ENCODE measurements around the gene MZT2A. TPM values are rescaled to one million over a fixed set of nuclear protein-coding genes. Genes with fewer than 3 reads are reported as not detected.
"Not testable (repeated sequence)": the region's sequence is repeated elsewhere in the genome, so short reads cannot be mapped to it uniquely, and the experiment has no call there.

The MZT2A gene
- total RNA-seq, 1 experiment from 2014 or later = 69.3 TPM

- H3K27ac ChIP-seq; H3K36me3 ChIP-seq; H3K27me3 ChIP-seq; H3K4me3 ChIP-seq; DNase-seq; H3K4me1 ChIP-seq; H3K9me3 ChIP-seq (replicated peaks): not testable (repeated sequence)
Measured at GRCh38 chr2:131454914-131455313, 37.3 kb downstream of the MZT2A start.

GRCh38 chr2:131451265-131451949 lies 40.8 kb downstream of the MZT2A start:
- H3K36me3 ChIP-seq; H3K27me3 ChIP-seq; H3K9me3 ChIP-seq (replicated peaks); H3K27ac ChIP-seq; DNase-seq; H3K4me3 ChIP-seq; H3K4me1 ChIP-seq: not testable (repeated sequence)

GRCh38 chr2:131447981-131448380 lies 44.2 kb downstream of the MZT2A start:
- not testable (repeated sequence) for H3K36me3 ChIP-seq; H3K4me1 ChIP-seq; H3K27me3 ChIP-seq; H3K9me3 ChIP-seq (replicated peaks); H3K4me3 ChIP-seq; DNase-seq; H3K27ac ChIP-seq

GRCh38 chr2:131445896-131446295 lies 46.3 kb downstream of the MZT2A start:
- H3K4me1 ChIP-seq = no peaks in the 10 kb centered on the region

GRCh38 chr2:131445515-131445797 lies 46.7 kb downstream of the MZT2A start:
- not testable (repeated sequence) for H3K27me3 ChIP-seq; H3K9me3 ChIP-seq (replicated peaks); DNase-seq; H3K36me3 ChIP-seq; H3K4me1 ChIP-seq; H3K4me3 ChIP-seq; H3K27ac ChIP-seq

More at GRCh38 chr2:131445896-131446295, 46.3 kb downstream of the MZT2A start:
- no peak overlapping the region for H3K4me3 ChIP-seq
- no peaks in the 10 kb centered on the region for H3K36me3 ChIP-seq
- no peak for DNase-seq
- H3K27me3 ChIP-seq = no peaks in the 10 kb centered on the region
- no peak overlapping the region for H3K27ac ChIP-seq
- no peaks in the 10 kb centered on the region for H3K9me3 ChIP-seq (replicated peaks)

GRCh38 chr2:131444736-131445514 lies 47.3 kb downstream of the MZT2A start:
- DNase-seq; H3K27ac ChIP-seq; H3K36me3 ChIP-seq; H3K27me3 ChIP-seq; H3K4me3 ChIP-seq; H3K4me1 ChIP-seq; H3K9me3 ChIP-seq (replicated peaks): not testable (repeated sequence)

GRCh38 chr2:131440742-131441468 lies 51.3 kb downstream of the MZT2A start:
- not testable (repeated sequence) for H3K27ac ChIP-seq

More at GRCh38 chr2:131440742-131441468, 51.3 kb downstream of the MZT2A start:
- H3K9me3 ChIP-seq (replicated peaks); H3K4me3 ChIP-seq; DNase-seq; H3K36me3 ChIP-seq; H3K4me1 ChIP-seq; H3K27me3 ChIP-seq: not testable (repeated sequence)

Other genes starting within 250 kb of the MZT2A start
- not detected in 2 replicates for gene RAB6D, start 128.2 kb downstream of the MZT2A start, total RNA-seq (2014; rRNA removed; shearing (Covaris generic))
- not detected in 2 replicates for gene TUBA3D, start 16.3 kb downstream of the MZT2A start, total RNA-seq (2014; rRNA removed; shearing (Covaris generic))
- 0.13 TPM in 1 of 2 replicates, not detected in the other for gene CCDC74A, start 35.5 kb upstream of the MZT2A start, total RNA-seq (2014; rRNA removed; shearing (Covaris generic))